ENCODE data around the gene TSPAN1. TPM values are rescaled to one million over a fixed set of nuclear protein-coding genes. Genes with fewer than 3 reads are reported as not detected.

TSPAN1 gene
- total and polyA plus RNA-seq, 11 donors, result 0.63 to 5.5 (median 1.1) TPM

DNA sequence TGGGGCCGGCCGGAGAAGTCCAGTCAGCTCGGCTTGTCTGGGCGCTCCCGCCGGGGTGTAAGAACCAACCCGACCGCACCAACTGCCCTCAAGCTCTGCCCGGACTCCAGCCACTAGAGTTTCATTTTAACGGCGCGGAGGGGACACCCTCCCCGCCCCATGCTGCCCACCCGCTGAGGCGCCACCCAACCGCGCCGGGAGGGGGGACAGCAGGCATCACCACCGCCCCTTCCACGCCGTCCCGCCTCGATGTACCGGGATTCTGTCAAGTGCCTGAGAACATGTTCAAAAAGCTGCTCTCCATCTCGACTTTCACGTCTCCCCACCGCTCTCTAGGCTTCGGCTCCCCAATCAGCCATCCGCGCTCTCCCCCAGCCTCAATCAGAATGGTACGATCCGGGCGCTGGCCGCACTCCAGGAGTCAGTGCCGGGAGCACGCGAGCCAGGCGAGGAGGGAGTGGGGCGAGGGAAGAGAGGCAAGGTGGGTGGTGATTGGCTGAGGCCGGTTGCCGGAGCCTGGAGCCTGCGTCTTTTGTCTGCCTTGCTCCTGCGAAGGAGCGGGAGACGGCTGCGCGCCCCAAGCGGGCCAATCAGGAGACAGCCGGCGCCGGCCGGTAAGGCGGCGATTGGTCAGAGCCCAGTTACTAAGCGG lies 42.2 kb upstream of the TSPAN1 start, which contains the start of gene PIK3R3:
PIK3R3 (minus strand) TSS at position 101 of the 652 bp plus-strand sequence. CDS start 677 bp downstream, outside the sequence.
- Histone ChIP-seq H3K9me3 (no peaks in the 10 kb centered on the region), H3K36me3 (no peaks in the 10 kb centered on the region), H3K27me3 (peaks cover 0 to 9% (median 0%) of the 10 kb centered on the region in 9 donors), H3K4me3 (peak within 1 kb of the TSS; percentile 54 to 89 (median 74)), H3K27ac (peak within 1 kb of the TSS; percentile 89 to 98 (median 96)), H3K4me1 (peaks cover 4 to 52% (median 30%) of the 10 kb centered on the region in 12 donors)
- peak in 4 of 12 donors; percentile 8 to 41 (median 40) for TF ChIP-seq CTCF (IDR thresholded peaks at IDR 0.05)
- TF ChIP-seq POLR2A (IDR thresholded peaks at IDR 0.05), result peak; percentile 86 to 99
- DNase-seq, result peak; percentile 98 to 99 (median 99)
- peak; percentile 97 to 99 (median 98) for ATAC-seq
- intact Hi-C loops (cut with DNase I), result loop anchor here (1.0 to 5.0 kb wide), 11 partner anchors 34 to 446 kb away; partner anchors contain the start of genes GPBP1L1 (in 1 of the 10), P3R3URF (in 1 of the 10) and TSPAN1 (in 1 of the 10)
- WGBS, 4 donors, result 0 to 1% (median 1%) methylated on average over 45 to 55 of the region's 55 CpGs

GRCh38 chr1:46133181-46133658 lies 41.7 kb upstream of the TSPAN1 start:
- Histone ChIP-seq H3K4me1 (peaks cover 4 to 50% (median 33%) of the 10 kb centered on the region in 12 donors), H3K4me3 (peak overlapping the region; percentile 46 to 89 (median 74)), H3K9me3 (no peaks in the 10 kb centered on the region), H3K27ac (peak overlapping the region; percentile 89 to 98 (median 96)), H3K36me3 (no peaks in the 10 kb centered on the region), H3K27me3 (peaks cover 0 to 9% (median 0%) of the 10 kb centered on the region in 9 donors)
- peak in 4 of 5 donors; percentile 81 to 87 (median 84) for DNase-seq
- intact Hi-C loops (cut with DNase I), result loop anchor here (1.0 to 5.0 kb wide), 10 partner anchors 34 to 446 kb away; partner anchors contain the start of genes GPBP1L1 (in 1 of the 10), P3R3URF (in 1 of the 10) and TSPAN1 (in 1 of the 10)
- peak; percentile 62 to 68 (median 68) for ATAC-seq
- peak in 1 of 2 donors; percentile 47 for TF ChIP-seq POLR2A (IDR thresholded peaks at IDR 0.05)
- no peak for TF ChIP-seq CTCF (IDR thresholded peaks at IDR 0.05)
- WGBS, 4 donors, result 0 to 2% (median 1%) methylated on average over 22 of the region's 22 CpGs

DNA sequence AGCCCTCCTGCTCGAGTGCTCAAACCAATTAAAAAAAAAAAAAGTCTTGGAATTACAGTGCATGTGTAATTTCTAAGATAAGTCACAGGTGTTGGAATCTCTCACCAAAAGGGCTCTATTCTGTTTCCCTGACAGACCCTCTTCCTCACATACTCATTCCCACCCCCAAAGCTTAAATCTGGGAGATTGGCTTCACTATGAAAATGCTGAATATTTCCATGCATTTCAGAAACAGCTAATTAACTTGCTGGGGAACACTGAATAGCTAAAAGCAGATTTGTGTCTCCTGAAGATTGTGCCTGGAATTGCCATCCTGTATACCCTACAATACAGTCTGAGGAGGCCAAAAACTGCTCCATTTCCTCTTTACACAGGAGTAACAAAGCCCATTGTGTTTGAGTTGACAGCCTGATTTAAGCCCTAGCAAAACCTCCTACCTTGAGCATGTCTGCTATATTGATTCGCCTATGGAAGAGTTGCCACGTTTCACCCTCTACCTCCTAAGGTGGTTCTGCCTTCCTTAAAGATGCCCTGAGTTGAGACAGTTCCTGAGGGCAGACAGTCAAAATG lies 41.0 kb upstream of the TSPAN1 start:
- WGBS, 4 donors, result 21 to 39% (median 34%) methylated on average over 3 of the region's 3 CpGs
- ATAC-seq, result no peak
- TF ChIP-seq CTCF (IDR thresholded peaks at IDR 0.05), result no peak
- TF ChIP-seq POLR2A (IDR thresholded peaks at IDR 0.05), result no peak
- H3K4me1 ChIP-seq, result peaks cover 4 to 48% (median 31%) of the 10 kb centered on the region in 12 donors
- peaks cover 0 to 9% (median 0%) of the 10 kb centered on the region in 9 donors for H3K27me3 ChIP-seq
- peak overlapping the region; percentile 89 to 98 (median 96) for H3K27ac ChIP-seq
- no peaks in the 10 kb centered on the region for H3K36me3 ChIP-seq
- peak overlapping the region in 11 of 12 donors; percentile 54 to 89 (median 74) for H3K4me3 ChIP-seq
- H3K9me3 ChIP-seq, result no peaks in the 10 kb centered on the region
- intact Hi-C loops (cut with DNase I), result loop anchor here (1.0 to 5.0 kb wide), 10 partner anchors 33 to 447 kb away; partner anchors contain the start of genes GPBP1L1 (in 1 of the 10), P3R3URF (in 1 of the 10) and TSPAN1 (in 1 of the 10)
- peak in 1 of 5 donors; percentile 19 for DNase-seq

All from heart left ventricle (tissue), 16 donors.